ENCODE results near the gene TPI1.

TPI1 gene

GRCh38 chr12:6867413-6868210, at the start of gene TPI1:
TPI1 (plus strand) TSS chr12:6867531; CDS start chr12:6867567, 36 bp downstream.
- DNase-seq (ENCODE audit: low read depth in 2 of 2) = peak; percentile 45 to 61

- DNase-seq (ENCODE audit: low read depth in 2 of 2) = no peak
These were observed 49.6 kb upstream of the TPI1 start for GRCh38 chr12:6817662-6818157.

GRCh38 chr12:6818222-6818621, 49.1 kb upstream of the TPI1 start:
- no peak for DNase-seq (ENCODE audit: low read depth in 2 of 2)

- DNase-seq (ENCODE audit: low read depth in 2 of 2) = no peak
These were observed 48.7 kb upstream of the TPI1 start for GRCh38 chr12:6818645-6819044.

GRCh38 chr12:6819106-6820030, 48.0 kb upstream of the TPI1 start:
- no peak for DNase-seq (ENCODE audit: low read depth in 2 of 2)

GRCh38 chr12:6820166-6820565, 47.2 kb upstream of the TPI1 start:
- DNase-seq (ENCODE audit: low read depth in 2 of 2) = no peak

GRCh38 chr12:6821591-6822425, 45.5 kb upstream of the TPI1 start, which contains the start of gene GPR162:
GPR162 (plus strand) TSS chr12:6821821; CDS start chr12:6823899, 2,078 bp downstream.
- DNase-seq (ENCODE audit: low read depth in 2 of 2) = no peak

GRCh38 chr12:6822426-6823135, 44.8 kb upstream of the TPI1 start:
- DNase-seq (ENCODE audit: low read depth in 2 of 2) = no peak

GRCh38 chr12:6823182-6824084, 43.9 kb upstream of the TPI1 start:
- no peak for DNase-seq (ENCODE audit: low read depth in 2 of 2)

- DNase-seq (ENCODE audit: low read depth in 2 of 2) = no peak
These were observed 43.1 kb upstream of the TPI1 start for GRCh38 chr12:6824085-6824775.

- no peak for DNase-seq (ENCODE audit: low read depth in 2 of 2)
These were observed 42.4 kb upstream of the TPI1 start for GRCh38 chr12:6824901-6825381.

- peak; percentile 40 to 50 for DNase-seq (ENCODE audit: low read depth in 2 of 2)
These were observed 41.8 kb upstream of the TPI1 start for GRCh38 chr12:6825398-6826124.

GRCh38 chr12:6826125-6826733, 41.1 kb upstream of the TPI1 start:
- DNase-seq (ENCODE audit: low read depth in 2 of 2) = no peak

GRCh38 chr12:6826734-6827436, 40.4 kb upstream of the TPI1 start:
- DNase-seq (ENCODE audit: low read depth in 2 of 2) = no peak

- DNase-seq (ENCODE audit: low read depth in 2 of 2) = peak in 1 of 2 donors; percentile 11
These were observed 39.9 kb upstream of the TPI1 start for GRCh38 chr12:6827437-6827911.

- DNase-seq (ENCODE audit: low read depth in 2 of 2) = no peak
These were observed 39.1 kb upstream of the TPI1 start, which contains the start of gene P3H3 for GRCh38 chr12:6827982-6828780. P3H3 (plus strand) TSS chr12:6828407; CDS start chr12:6828441, 34 bp downstream.
